GM12864 (cell line): Measurements from ENCODE around the gene EPAS1.

Experiments
- DNase-seq: peaks from one replicate; pipeline ENCODE4 v3.0.0-alpha.2; 2011; ENCODE audit warnings: low read depth
- H3K4me3 ChIP-seq: 2 replicates; pipeline ENCODE4 v1.5.1; 2011; ENCODE audit warnings: mild to moderate bottlenecking, low read depth, low read length, control low read depth
- TF ChIP-seq, protein P1 (sequence below): IDR thresholded peaks from 2 replicates; pipeline ENCODE4 v1.5.1; 2011; ENCODE audit warnings: low read depth, mild to moderate bottlenecking, moderate library complexity, low read length, control low read depth, inconsistent platforms; ENCODE audit errors: missing control alignments

Gene EPAS1

DNA sequence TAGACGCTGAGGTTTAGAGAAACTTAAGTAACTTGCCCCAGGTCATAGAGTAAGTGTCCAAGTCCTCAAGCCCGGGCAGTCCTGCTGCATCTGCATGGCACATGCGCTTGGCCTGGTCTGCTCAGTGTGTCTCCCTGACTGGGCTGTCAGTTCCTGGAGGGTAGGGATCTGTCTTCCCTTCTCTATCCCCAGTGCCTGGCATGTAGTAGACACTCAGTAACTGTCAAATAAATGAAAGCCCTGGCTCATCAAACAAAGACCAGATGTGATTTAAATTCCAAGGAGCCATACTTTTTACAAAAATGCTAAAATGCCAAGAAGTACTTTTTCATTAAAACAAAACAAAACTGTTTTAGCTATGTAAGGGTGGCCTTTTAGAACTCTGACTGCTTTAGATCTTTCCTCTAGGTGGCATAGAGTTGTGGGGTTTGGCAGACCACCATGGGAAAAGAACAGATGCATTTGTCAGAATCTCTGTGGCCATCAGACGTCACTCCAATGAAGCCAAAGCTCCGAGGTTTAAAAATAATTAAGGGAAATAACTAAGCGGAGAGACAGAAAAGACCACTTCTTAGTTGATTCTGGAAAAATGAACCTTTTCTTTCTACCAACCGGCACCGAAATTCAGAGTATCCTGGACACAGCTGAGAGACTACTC lies 34.0 kb downstream of the EPAS1 start:
- DNase-seq = no peak
- TF ChIP-seq, protein P1, sequence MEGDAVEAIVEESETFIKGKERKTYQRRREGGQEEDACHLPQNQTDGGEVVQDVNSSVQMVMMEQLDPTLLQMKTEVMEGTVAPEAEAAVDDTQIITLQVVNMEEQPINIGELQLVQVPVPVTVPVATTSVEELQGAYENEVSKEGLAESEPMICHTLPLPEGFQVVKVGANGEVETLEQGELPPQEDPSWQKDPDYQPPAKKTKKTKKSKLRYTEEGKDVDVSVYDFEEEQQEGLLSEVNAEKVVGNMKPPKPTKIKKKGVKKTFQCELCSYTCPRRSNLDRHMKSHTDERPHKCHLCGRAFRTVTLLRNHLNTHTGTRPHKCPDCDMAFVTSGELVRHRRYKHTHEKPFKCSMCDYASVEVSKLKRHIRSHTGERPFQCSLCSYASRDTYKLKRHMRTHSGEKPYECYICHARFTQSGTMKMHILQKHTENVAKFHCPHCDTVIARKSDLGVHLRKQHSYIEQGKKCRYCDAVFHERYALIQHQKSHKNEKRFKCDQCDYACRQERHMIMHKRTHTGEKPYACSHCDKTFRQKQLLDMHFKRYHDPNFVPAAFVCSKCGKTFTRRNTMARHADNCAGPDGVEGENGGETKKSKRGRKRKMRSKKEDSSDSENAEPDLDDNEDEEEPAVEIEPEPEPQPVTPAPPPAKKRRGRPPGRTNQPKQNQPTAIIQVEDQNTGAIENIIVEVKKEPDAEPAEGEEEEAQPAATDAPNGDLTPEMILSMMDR = no peak
- no peak overlapping the region for H3K4me3 ChIP-seq

DNA sequence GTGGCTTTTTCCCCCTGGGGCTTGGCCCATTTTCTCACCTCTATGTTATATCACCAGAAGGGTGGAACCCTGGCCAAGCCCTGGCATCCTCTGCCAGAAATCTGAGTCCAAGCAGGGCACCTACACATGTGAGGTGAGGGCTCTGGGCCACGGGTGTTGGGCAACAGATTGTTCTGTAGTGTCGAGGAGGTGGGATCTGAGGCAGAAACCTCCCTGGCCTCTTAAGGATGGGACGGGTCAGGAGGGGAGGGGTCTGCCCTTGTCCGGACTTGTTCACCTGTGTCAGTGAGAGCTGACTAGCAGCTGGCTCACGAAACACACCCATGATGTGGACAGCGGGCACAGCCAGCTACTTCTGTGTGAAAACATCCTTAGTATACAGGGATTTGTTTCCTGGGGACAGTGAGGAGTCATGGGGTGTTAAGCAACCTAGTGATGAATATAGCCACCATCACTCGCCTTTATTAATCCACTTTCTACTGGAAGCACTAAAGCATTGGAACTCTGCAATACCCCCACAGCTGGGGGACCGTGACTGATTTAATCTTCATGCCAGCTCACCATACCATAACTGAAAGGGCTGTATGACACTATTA lies 35.6 kb downstream of the EPAS1 start:
- no peak for DNase-seq
- H3K4me3 ChIP-seq = no peak overlapping the region
- TF ChIP-seq, protein P1 = no peak

DNA sequence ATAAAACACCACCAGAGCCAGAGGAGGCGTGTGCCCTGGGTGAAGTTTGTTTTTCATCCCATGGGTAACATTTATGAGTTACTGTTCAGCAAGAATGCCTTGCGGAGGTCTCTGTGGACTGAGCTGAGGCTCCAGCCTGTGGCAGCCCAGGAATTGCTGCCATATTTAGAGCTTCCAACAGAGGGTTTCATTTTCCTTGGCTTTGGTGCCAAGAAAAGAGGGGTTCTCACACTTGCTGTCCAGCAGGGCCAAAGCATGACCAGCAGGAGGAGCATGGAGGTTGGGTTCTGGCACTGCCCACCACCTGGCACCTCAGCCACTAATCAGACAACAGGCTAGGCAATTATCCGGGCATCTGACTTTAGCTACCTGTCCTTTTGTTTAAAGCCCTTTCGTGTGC lies 36.7 kb downstream of the EPAS1 start:
- TF ChIP-seq, protein P1 = no peak
- no peak for DNase-seq
- H3K4me3 ChIP-seq = no peak overlapping the region

DNA sequence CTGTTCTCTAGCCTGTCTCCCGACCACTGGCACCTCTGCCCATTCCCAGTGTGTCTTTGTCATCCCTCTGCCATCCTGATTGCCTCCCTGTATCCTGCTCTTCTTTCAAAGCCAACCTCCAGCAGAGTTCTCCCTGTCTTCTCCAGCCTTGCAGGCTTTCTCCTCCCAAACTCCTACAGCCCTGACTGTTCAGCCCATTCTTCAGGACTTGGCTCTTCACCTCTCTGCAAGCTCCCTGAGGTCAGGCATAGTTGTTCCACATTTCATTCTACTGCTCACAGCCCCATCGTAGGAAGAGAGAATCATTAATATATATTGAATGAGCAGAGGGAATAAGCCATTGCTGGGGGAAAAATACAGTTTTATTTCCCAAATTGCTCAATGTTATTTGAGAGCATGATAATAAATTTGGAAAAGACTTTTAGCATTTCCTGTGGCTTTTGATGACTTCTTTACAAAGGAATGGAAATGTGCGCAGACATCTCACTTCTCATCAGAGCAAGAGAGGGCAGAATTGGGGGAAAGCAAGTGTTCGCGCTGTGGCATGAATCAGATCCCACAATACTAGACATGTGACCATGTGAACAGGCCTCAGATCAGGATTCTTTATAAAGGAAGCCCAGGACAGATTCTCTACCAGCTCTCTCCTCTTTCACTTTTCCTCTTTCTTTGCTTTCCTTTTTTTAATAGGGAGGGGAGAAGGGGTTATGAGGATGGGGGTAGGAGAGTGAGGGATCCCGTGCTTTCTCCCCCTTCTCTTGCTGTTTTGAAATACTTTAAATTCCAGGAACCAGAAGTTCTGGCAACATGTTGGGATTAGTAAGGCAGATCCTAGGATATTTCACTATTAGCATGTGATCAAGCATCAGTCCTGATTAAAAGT lies 37.4 kb downstream of the EPAS1 start:
- H3K4me3 ChIP-seq = no peak overlapping the region
- TF ChIP-seq, protein P1 = no peak
- no peak for DNase-seq

DNA sequence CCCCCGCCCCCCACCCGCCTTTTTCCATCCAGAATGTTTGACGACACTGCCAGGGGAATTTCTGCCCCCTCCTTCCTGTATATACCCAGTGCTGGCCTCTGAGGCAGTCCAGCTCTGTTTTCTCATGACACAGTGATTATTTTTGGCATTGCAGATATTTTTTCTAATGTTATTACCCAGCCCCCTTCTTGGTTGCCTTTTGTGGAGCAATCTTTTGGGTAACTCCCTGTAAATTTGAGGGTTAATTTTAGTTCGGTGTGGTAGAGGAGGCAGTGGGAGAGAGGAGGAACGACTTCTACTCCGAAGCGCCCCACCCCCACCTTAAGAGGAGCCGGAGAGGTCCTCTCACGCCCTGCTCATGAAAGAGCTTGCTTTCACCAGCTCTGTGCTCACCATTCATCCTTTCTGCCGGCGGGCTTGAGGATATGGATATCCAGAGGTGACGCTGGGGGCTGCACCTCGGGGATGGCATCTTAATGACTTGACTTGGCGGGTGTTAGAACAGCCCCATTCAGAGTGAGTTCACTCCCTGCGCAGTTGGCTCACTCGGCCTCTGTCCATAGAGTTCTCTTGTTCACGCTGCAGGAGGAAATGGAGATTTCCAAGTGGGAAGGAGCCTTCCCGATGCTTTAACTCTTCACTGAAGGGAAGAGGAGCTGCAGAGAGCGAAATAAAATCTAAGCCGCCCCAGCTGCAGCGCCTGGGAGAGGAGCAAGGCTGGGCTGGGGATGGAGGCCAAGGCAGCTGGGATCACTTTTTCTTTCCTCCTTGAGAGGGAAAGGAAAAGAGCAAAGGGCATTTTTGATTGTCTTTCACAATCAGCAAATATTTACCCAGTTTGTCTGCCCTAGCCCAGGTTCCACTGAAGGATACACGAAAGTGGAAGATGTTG lies 38.4 kb downstream of the EPAS1 start:
- no peak overlapping the region for H3K4me3 ChIP-seq
- TF ChIP-seq, protein P1 = no peak
- no peak for DNase-seq

DNA sequence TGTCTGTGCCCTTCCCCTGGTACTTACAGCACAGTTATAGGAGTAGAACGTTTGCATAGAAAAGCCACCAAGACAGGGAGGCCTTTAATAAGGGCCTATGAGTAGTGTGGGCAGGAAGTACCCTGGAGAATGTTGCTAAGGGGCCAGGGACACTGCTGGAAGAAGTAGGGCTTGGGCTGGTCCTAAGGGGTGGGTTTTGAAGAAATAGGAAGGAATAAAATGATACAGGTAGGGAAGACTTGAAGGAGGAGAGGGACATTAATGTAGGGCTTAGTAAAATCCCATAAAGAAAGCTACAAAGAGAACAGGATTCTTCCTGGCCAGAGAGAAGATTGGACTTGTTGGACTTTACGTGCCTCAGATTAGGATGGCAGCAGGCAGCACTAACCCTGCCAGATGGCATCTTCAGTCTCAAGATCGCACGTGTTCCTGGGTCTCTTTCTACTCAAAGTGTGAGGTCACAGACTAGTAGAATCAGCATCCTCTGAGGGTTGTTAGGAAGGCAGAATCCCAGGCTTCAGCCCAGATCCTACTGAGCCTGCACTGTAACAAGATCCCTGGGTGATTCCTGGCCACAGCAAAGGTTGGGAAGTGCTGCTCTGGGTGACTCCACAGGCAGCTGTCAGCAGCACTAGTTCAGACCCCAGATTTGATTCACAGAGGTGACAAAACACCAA lies 39.2 kb downstream of the EPAS1 start:
- TF ChIP-seq, protein P1 = no peak
- no peak for DNase-seq
- no peak overlapping the region for H3K4me3 ChIP-seq
